Gastrocnemius medialis (tissue), 4 donors: ENCODE measurements around the gene ACBD6.

Source experiments
- CTCF ChIP-seq, 5 experiments: fragments of 450-650 bp in 3 of 5; fragments of 200-600 bp in 2 of 5; sonication (generic) in 2 of 5; IDR thresholded peaks in 4 of 5; conservative IDR thresholded peaks in 1 of 5; 1 replicate in 4 of 5; 2 replicates in 1 of 5; pipeline ENCODE4 v1.5.1; 2016 to 2019; ENCODE audit warnings: antibody characterized with exemption in 5 of 5, mild to moderate bottlenecking in 3 of 5, moderate library complexity in 3 of 5
- POLR2A ChIP-seq, 2 donors: fragments of 450-650 bp; IDR thresholded peaks; one replicate each; pipeline ENCODE4 v1.6.1; 2017; ENCODE audit warnings: antibody characterized with exemption in 2 of 2, mild to moderate bottlenecking in 2 of 2, moderate library complexity in 2 of 2

DNA sequence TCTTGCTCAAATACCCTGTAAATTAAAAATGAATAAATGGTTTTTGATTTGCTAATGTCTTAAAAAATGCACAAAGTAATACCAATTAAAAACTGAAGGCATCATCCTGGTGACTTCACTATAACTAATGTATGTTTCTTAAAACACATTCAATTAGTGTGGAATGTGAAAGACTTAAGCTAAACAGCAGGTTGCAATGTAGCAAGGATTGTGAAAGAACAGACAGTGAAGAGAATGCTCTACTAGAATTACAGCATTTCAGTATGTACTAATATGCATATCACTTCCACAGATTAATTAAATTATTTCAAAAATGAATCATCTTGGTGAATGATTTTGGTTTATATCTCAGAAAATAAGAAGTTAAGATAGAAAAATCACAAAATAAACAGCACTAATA is 216.0 kb downstream of the ACBD6 start:
- TF ChIP-seq CTCF (IDR thresholded peaks at IDR 0.05 in 4 of 5, conservative IDR thresholded peaks at IDR 0.05 in 1 of 5): no peak
- no peak for TF ChIP-seq POLR2A (IDR thresholded peaks at IDR 0.05)
